ENCODE results near the gene BMPR1A. TPM values are rescaled to one million over a fixed set of nuclear protein-coding genes. Genes with fewer than 3 reads are reported as not detected.

Gene BMPR1A
- total and polyA plus RNA-seq, 9 of the 15 experiments (the other 6 are each of a cell fraction or from before 2014, with no cell fraction given): 1.6 to 17.5 (median 9.1) TPM

DNA sequence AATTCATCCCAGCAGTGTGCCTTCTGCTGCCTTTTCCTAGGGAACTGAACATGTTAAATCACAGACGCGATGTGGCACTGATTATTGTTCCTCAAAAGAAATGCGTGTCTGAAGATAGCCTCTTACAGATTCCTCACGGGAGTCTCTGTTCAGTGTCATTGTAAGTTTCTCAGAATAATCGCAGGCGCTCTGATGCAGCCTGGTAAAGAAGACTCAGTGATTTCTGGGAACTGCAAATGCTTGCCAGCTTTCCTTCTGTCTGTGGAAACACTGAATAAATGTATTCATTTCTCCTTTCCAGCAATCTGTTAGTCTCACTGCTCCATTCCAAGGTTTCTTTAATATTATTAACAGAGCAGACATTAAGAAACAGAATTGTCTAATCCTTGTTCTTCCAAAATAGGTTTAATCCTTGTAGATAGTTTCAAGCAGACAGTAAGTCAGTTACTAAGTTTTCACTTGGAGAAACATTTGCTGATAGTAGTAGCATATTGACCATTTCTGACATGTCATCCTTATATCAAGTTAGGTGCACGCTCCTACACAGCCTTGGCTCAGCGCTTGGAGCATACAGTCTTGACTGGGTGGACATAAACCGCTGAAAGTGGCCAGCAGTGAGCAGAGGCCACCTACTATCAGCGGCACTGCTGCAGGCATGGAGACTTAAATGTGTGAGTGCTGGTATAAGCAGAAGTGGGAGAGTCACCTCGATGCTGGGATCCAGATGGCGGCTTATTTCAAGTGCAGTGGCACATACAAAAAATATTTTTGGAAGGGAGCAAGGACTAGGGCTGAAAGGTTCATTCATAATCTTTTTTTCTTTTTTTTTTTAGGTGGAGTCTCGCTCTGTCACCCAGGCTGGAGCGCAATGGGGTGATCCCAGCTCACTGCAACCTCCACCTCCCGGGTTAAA is 173.3 kb downstream of the BMPR1A start (continued):
- TF ChIP-seq BCLAF1 (IDR thresholded peaks at IDR 0.05; ENCODE audit: borderline replicate concordance in 1 of 2, control insufficient read depth in 1 of 2, low read depth in 2 of 2, low read length in 1 of 2) (no peak), SETDB1 (IDR thresholded peaks at IDR 0.05; ENCODE audit: low read length) (no peak), ZNF41 (CRISPR knock-in tag; conservative IDR thresholded peaks at IDR 0.05) (no peak), TEAD4 (IDR thresholded peaks at IDR 0.05; ENCODE audit: low read length) (no peak), TEAD4 (CRISPR knock-in tag; IDR thresholded peaks at IDR 0.05; ENCODE audit: borderline replicate concordance) (no peak)

GRCh38 chr10:86931872-86932271 is 175.5 kb downstream of the BMPR1A start:
- no peak overlapping the region for H3K4me2 ChIP-seq (ENCODE audit: insufficient read depth, low read length)
- H3K9me1 ChIP-seq (ENCODE audit: control insufficient read depth, insufficient read depth, low read length): no peaks in the 10 kb centered on the region
- in situ Hi-C loops (cut with MboI): no loop called here
- no peaks in the 10 kb centered on the region for H3K36me3 ChIP-seq (ENCODE audit: control insufficient read depth, insufficient read depth, low read length)
- no peak for DNase-seq (ENCODE audit: extremely low read depth in 1 of 4, low spot score in 3 of 4)
- ChIA-PET POLR2A (interaction anchor here (0.6 kb wide), 1 partner anchor 237 kb away, joined by 4 read pairs; no protein-coding TSS in a partner anchor), CTCF (ENCODE audit: low intra/inter-chr PET ratio) (no interaction called here)
- intact Hi-C loops (cut with micrococcal nuclease): no loop called here
- H3K79me2 ChIP-seq (ENCODE audit: control insufficient read depth, insufficient read depth, low read length): no peaks in the 10 kb centered on the region
- ATAC-seq: no peak
- no peak overlapping the region for H3K9ac ChIP-seq (ENCODE audit: insufficient read depth in 1 of 2, low read depth in 2 of 2, low read length in 2 of 2)
- H3K9me3 ChIP-seq (replicated peaks; ENCODE audit: control insufficient read depth, insufficient read depth, low read depth, low read length): no peaks in the 10 kb centered on the region
- 70% methylated on average over 1 of the region's 1 CpG for WGBS (ENCODE audit: insufficient coverage, low coverage, missing lambda C conversion rate)
- H3K4me3 ChIP-seq: no peak overlapping the region
- H3K27ac ChIP-seq (ENCODE audit: extremely low read depth, low read depth, low read length): no peak overlapping the region
- H4K20me1 ChIP-seq (replicated peaks; ENCODE audit: control insufficient read depth, insufficient read depth, low read length): no peaks in the 10 kb centered on the region
- H3K27me3 ChIP-seq (ENCODE audit: control insufficient read depth in 2 of 2, insufficient read depth in 2 of 2, low read length in 2 of 2): no peaks in the 10 kb centered on the region
- no TSS peak for BruUV-seq (replicated peaks)
- no peaks in the 10 kb centered on the region for H3K4me1 ChIP-seq (replicated peaks in 1 of 2; ENCODE audit: control insufficient read depth in 2 of 2, insufficient read depth in 2 of 2, low read length in 2 of 2)
- H2AFZ ChIP-seq (ENCODE audit: low read depth, low read length): no peak overlapping the region
- FAIRE-seq: no peak
- TF ChIP-seq ZNF444 (CRISPR knock-in tag; IDR thresholded peaks at IDR 0.05) (no peak), ZNF232 (CRISPR knock-in tag; IDR thresholded peaks at IDR 0.05) (no peak), ZNF316 (IDR thresholded peaks at IDR 0.05) (peak; percentile 75), POLR2AphosphoS2 (IDR thresholded peaks at IDR 0.05; ENCODE audit: low read length) (no peak), BCOR (IDR thresholded peaks at IDR 0.05) (no peak), JUND (IDR thresholded peaks at IDR 0.05; ENCODE audit: borderline replicate concordance, low read depth, low read length) (no peak), JUND (tag; IDR thresholded peaks at IDR 0.05; ENCODE audit: borderline replicate concordance, low read depth, low read length) (no peak), MAFG (tag; conservative IDR thresholded peaks at IDR 0.05) (peak; percentile 49; the same call in 1 of the 2 replicates), CSDE1 (IDR thresholded peaks at IDR 0.05) (no peak), MAFK (IDR thresholded peaks at IDR 0.05; ENCODE audit: low read length) (peak; percentile 36; the same call in 1 of the 2 replicates), C11orf30 (IDR thresholded peaks at IDR 0.05; ENCODE audit: low read depth) (peak; percentile 69), CCNT2 (IDR thresholded peaks at IDR 0.05; ENCODE audit: borderline replicate concordance, extremely low read depth, insufficient read length, low read depth, low read length) (no peak), MAFF (IDR thresholded peaks at IDR 0.05; ENCODE audit: low read length) (peak; percentile 51)

Measured in K562 (cell line).